SK-MEL-5 (cell line): Measurements from ENCODE around the gene DYRK1A. TPM values are rescaled to one million over a fixed set of nuclear protein-coding genes. Genes with fewer than 3 reads are reported as not detected.

ENCODE experiments used
- DNase-seq: peaks from one replicate; pipeline ENCODE4 v3.0.0-alpha.2; 2016; ENCODE audit warnings: low read depth, low spot score
- in situ Hi-C: cut with HindIII; loops from 2 replicates; pipeline ENCODE4 v1.10.0; 2016; ENCODE audit warnings: low sequenced_read_pairs, high pct_unique_total_duplicates, low pct_unique_long_range_greater_than_20kb
- total RNA-seq: library from RNA; depleted of rRNA; stranded (reverse); fragments of >200 nt; shearing (Covaris generic); gene quantifications from 2 replicates; pipeline ENCODE4 v1.2.3, GENCODE V29; 2014

Gene DYRK1A
- total RNA-seq, 1 experiment from 2014 or later: 43.9 TPM

DNA sequence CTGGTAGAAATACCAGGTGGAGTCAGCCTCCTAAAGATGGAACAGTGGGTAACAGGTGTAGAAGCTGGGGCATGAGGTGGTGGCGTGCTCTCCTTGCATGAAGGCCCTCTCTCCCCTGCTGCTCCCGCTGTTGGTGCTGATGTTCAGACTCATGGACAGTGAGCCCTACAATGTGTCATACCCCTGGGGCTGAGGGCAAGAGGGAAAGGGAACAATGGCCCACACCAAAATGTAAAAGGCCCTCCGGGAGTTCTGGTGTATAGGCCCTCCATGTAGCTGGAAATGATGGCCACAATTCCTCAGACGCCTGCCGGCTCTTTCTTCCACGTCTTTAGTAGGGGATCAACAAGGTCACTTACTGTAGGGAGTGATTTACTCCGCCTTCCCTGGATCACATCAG lies 194.9 kb downstream of the DYRK1A start:
- in situ Hi-C loops: no loop called here
- no peak for DNase-seq

DNA sequence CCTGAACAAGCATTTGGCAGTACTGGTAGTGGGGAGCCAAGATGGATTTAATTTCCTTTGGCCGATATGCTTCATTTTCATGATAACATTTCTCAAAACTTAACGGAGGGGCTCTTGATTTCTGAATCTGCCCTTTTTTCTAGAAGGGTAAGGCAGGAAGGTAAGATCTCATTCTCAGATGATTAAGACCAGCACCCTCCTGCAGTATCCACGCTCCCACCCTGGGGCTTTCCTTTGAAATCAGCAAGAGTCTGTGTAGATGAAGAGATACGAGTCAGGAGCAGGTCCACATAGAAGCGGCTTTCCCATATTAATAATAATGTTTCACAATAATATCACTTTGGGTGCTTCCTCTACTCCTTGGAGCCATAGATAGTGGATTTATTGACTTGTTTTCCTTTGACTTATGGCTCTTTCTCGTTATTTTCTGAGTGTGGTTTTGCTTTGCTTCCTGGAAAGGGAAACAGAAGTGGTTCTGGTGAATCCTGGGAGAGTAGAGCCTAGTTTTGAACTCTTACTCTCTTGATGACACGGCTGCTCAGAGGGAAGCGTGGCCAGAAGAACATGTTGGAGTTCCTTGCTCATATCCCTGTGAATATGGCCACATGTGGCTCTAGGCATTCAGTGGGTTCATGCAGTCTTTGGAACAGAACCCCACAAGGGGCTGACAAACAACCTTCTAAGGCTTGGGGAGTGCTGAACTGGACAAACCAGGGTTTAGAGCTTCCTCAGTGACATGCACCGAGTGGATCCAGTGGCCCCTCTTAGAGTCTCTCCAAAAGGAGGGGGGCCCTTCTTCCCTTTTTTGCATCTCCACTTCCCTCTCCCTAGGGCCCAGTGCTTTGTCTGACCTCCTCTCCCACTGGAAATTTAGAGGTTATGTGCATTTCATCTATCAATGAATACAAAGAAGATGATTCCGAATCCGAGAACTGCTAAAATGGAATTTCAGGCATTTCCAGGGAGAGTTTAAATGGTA lies 195.7 kb downstream of the DYRK1A start:
- in situ Hi-C loops: no loop called here

DNA sequence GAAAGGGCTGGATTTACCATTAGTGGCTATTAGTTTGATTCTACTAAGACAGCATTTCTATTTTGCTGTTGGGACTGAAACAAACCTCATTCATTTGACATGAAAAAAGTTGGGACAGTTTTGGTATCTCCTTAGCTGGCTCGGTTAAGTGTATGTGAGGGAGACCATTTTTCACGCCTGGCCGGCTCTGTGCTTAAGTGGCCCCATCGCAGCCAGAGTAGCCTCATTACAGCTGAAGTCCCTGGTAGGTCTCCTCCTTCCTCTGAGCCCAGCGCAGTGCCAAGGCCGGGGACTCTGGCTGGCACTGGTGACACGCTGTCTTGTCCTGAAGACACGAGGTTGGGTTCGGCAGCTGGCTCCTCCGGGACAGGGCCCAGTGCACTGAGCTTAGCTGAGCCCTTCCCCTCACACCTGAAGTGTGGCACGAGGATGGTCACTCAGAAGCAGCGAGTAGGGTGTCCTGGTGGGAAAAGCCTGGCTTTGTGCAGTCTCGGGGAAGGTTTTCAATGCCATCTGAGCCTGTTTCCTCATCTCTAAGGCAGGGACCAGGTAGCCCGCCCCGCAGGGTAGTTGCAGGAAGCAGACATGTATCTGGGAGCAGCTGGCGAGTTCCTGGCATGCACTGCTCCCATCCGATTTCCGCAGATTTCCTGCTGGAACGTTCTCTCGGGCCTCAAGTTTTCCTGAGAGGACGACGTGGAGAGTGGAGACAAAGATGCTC lies 196.5 kb downstream of the DYRK1A start:
- no peak for DNase-seq
- in situ Hi-C loops: no loop called here

More for the DNA sequence above, 195.7 kb downstream of the DYRK1A start:
- DNase-seq: no peak

DNA sequence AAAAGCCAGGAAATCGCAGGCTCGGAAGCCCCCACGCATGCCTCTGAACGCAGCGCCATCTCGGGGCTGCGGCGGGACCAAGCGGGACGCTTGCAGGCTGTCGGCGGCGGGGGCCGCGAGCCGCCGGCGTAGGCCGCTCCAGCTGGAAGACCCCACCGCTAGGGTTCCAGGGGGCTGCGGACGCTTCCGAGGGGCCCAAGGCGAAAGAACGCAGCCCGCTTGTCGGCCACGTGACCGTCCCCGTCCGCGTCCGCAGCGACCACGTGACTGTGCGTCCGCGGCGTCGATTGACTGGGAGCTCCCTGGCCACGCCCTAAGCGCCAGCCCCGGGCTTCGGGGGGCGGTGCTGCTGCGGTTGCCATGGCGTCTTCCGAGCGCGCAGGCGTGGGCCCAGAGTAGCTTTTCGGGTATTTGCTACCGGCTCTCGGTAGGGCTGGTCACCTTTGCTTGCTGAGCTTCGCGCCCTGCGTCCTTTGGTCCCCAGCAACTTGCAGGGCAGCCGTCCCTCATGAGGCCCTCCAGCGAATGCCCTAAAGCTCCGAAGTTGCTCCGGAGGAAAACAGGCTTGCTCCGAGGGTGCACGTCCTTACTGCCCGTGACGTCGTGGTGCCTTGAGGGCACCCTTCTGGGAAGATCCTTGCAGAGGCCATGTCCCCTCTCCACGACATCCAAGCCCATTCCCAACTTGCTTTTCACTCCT lies 197.2 kb downstream of the DYRK1A start:
- DNase-seq: peak; percentile 69
- in situ Hi-C loops: no loop called here

DNA sequence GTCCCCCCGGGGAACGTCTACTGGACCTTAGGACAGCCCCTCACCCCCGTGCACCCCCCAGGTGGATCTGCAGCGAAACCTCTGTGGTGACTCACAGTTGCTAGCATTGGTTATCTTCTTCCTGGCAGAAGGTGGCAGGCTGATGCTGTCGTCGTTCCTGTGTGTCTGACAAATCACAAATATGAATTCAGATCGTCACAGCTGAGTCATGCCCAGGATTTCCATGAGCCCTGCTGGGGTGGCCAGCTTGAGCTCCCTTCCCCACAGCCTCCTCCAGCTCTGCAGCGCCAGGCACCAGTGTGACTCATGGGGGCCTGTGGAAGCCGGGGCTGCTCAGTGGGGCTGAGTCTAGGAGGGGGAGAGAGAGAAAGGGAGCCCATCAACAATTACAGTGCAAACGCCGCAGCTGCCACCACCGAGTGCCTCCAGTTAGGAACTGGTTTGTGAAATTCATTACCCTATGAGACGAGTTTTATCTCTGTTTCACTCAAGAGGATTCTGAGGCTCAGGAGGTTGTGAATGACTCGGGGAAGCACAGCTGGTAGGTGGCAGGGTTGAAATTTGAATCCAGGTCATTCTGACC lies 197.9 kb downstream of the DYRK1A start:
- no peak for DNase-seq
- in situ Hi-C loops: no loop called here

DNA sequence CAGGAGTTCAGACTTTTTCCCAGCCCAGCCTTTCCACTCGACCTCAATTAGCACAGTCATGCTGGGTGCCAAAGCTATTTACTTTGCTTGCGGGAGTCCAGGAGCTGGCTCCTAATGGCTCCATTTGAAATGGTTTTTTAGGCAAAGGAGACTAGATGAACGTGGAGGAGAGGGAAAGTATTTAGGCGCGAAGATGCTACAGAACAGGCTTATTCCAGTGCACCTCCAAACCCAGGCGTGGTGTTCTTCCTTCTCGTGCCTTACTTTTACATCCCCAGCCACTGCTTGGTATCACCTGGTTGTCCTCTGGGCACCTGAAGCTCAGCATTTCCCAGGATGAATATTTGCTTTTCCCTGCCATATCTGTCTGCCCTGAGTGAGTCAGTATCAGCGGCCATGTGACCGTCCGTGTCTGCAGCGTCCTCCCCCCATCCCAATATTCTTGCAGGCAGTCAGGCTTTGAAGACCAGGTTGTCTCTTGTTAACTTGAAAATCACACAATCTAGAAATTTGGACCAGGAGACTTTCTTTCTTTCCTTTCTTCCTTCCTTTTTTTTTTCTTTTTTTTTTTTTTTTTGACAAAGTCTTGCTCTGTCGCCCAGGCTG lies 198.5 kb downstream of the DYRK1A start:
- no peak for DNase-seq
- in situ Hi-C loops: no loop called here

DNA sequence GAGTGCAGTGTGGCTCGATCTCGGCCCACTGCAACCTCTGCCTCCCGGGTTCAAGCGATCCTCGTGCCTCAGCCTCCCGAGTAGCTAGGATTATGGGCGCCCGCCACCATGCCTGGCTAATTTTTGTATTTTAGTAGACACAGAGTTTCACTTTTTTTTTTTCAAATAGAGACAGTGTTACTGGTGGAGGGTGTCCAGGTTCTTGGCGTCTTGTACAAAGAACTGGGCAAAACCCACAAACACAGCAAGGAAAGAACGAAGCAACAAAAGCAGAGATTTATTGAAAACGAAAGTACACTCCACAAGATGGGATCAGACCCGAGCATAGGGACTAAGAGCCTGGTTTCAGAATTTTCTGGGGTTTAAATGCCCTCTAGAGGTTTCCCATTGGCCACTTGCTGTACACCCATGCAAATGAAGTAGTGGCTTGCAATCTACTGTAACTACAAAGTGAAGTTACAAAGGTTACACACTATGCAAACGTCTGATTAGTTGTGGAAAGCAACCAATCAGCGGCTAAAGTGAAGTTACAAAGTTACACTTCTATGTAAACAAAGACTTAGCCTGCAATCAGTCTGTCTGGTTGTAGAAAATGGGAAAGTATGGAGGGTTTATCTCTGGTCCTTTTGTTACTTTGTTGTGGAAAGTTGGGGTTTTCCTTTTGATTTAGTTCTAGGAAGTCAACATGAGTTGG lies 199.1 kb downstream of the DYRK1A start:
- DNase-seq: no peak
- in situ Hi-C loops: no loop called here

DNA sequence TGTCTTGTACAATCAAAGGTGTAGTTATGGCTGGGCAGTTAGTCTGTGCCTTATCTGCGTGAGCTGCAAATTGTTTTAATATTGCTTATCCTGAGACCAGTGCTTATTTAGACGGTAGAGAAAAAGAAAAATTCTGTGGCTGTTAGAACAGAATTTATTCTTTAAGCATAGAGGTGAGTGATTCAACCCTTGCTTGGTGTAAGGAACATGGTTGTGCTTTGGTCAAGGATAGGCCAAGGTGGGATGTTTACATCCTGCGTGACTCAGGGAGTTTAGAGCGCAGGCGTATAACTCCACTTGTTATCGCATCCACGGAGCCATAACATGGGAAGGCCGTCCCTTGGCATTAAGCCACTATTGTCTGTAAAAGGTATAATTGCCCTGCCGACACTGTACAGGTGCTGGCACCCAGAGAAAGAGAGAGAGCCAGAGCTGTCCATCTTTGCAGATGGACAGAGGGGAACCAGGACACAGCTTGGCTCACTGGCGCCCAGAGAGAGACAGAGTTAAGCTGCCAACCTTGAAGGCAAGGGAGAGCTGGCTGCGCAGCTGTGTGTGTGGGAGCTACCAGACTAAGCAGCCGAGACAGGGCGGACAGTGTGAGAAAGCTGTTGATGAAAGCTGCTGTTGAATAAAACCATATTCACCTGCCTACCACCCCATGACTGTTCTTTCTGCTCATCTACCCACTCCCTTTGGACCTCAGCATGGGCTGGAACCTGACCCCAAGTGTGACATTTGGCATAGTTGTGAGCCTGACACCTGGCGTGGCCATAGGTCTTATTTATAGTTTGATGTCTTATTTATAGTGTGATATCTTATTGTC lies 200.4 kb downstream of the DYRK1A start:
- in situ Hi-C loops: no loop called here

DNA sequence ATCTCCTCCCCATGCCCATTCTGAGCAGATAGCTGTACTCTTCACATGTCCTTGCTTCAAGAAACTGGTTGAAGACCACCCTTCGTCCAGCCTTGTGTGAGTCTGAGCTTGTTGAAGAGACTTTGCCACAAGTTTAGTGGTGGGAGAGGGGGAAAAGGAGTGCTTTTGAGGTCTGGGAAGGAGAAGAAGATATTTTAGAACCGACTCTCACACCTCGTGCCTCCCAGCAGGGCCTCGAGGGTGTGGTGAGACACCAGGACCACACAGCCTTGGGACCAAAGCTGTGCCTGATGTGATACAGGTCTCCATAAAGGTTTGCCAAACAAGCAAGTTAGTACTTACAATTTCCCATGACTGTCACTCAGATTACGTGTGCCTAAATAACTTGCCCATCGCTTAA lies 201.8 kb downstream of the DYRK1A start:
- DNase-seq: no peak
- in situ Hi-C loops: no loop called here

More for the DNA sequence above, 200.4 kb downstream of the DYRK1A start:
- DNase-seq: no peak

DNA sequence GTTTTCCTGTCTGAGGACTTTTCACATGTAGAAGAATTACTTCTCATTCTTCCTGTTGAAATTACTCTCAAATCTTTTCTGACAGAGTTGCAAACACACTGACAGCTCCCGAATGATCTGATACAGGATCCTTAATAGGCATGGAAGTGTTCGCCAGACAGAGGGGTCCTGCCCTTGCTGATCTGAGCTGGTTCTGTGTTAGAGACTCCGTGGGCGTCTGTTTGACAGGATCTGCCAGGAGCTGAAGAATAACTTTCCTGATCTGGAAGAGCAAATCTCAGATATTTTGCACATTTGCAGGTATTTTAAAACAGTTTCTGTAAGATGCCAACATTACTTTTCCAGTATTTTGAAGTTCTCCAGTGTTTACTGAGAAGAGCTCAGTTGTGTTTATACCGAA lies 202.3 kb downstream of the DYRK1A start:
- in situ Hi-C loops: no loop called here
- DNase-seq: no peak

DNA sequence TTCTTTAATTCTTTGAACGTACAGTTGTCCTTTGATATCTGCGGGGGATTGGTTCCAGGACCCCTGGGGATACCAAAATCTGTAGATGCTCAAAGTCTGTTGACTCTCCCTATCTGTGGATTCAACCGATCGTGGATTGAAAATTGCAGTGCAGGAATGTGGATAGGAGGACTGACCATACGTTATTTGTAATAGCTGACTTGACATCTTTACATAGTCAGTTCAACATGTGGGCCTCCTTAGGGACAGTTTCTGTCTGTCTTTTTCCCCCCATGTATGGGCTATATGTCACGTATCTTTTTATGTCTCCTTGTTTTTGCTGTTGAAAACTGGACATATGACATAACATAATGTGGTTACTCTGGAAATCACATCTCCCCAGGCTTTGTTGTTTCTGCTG lies 204.9 kb downstream of the DYRK1A start:
- in situ Hi-C loops: no loop called here

DNA sequence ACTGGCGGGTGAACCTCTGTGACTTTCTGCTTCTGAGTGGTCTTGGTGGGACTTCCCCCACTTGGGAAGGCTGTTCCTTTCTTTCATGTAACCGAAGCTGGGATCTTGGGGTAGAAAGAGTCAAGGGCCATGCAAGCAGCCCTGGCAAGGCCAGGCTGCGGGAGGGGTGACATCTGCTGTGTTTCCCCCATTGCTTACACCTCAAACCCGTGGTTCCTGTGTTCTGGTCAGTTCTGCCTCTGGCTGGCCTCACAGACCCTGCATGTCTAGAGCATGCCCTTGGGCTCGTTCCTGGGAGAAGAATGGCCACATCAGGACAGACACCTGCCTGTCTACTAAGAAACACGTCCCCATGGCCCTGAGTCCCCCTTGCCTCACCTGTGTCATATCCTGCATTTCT lies 207.7 kb downstream of the DYRK1A start:
- in situ Hi-C loops: no loop called here
- DNase-seq: no peak

More for the DNA sequence above, 204.9 kb downstream of the DYRK1A start:
- no peak for DNase-seq

DNA sequence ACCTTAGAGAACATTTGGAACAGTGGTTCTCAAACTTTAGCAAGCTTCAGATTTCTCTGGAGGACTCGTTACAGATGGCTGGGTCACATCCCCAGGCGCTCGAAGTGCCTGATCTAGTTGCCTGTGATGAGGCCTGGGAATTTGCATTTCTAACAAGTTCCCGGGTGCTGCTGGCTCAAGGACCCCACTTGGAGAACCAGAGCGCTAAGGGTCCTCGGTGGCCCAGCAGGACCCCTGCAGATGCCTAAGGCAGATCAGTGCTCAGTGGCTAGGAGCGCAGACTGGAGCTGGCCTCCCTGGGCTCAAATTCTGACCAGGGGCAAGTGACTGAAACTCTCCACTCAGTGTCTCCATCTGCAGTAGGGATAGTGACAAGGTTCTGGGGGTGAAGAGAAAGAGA lies 208.2 kb downstream of the DYRK1A start:
- DNase-seq: no peak
- in situ Hi-C loops: no loop called here

DNA sequence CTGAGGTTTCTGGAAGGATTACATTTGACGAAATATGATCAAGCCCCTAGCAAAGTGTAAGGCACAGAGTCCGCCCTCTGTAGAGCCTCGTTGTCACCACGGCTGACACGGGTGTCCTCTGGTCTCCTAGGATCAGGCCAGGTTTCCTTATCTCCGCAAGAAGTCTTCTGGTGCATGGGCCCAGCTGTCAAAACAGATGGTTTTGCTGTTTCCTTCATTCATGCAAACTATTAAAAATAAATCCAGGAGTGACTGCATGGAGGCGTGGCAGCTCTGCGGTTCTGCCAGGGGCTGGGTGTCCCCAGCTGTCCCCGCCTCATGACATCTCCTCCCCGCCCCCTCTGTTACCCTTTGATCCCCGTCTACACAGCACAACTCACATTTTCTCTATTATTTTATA lies 209.0 kb downstream of the DYRK1A start:
- in situ Hi-C loops: no loop called here
- DNase-seq: no peak
